Right ventricle myocardium inferior (tissue), 1 donor: ENCODE data around the gene MACROD2. TPM values are rescaled to one million over a fixed set of nuclear protein-coding genes. Genes with fewer than 3 reads are reported as not detected.
"Not testable (repeated sequence)": the region's sequence is repeated elsewhere in the genome, so short reads cannot be mapped to it uniquely, and the experiment has no call there.

Source experiments
- ATAC-seq: fragments of 200-7000 bp; cut with Tn5 transposase; one replicate; pipeline ENCODE4 v1.9.1; 2020; ENCODE audit warnings: mild to moderate bottlenecking, moderate library complexity
- DNase-seq: peaks from one replicate; pipeline ENCODE4 v3.0.0; 2021; ENCODE audit errors: missing footprints
- intact Hi-C: fragments of 100-400 bp; cut with DNase I; formaldehyde crosslinking; loops from one replicate; pipeline ENCODE4 v1.11.0; 2022
- total RNA-seq: library from RNA; stranded (reverse); fragmentation: NEBNext Ultra II Directional; extraction: Animal tissue kit (Norgen Biotek cat#: 25700); gene quantifications from one replicate; pipeline ENCODE4 v1.2.1, GENCODE V29; 2021
- donor health status: DM: no; HTN: yes; CAD: no; lungs with severe emphysema.

The MACROD2 gene
- total RNA-seq, 1 donor from 2014 or later = 5.0 TPM

DNA sequence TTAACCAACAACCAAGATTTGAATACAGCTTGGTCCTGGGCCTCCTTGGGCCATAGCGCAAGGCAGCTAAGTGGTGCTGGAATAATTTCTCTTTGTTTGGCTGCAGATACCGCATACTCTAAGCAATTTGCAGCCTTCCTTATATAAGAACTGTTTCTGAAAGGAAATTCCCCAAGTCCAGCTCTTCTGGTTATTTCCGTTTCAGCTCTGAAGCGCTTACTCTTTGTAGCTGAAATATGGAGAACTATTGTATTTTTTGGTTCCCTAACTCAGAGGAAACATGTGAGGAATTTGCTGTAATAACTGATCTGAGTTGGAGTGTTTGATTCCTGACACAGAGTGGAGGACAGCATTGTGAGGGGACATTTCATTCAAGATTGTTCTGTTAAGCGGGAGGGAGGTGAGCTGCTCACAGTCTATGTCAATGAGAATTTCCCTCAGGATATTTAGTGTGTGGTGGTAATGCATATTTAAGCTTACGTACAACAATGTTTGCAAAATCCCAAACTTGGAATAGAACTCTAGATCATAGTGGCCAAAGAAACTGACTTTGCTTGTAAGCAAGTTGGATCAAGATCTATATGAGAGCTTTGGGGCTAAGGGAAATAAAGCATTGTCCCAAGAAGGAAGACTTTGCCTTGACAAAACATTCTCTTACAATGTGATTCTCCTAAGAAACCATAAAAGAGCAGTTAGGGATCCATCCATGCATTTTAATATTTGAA, 918.7 kb downstream of the MACROD2 start:
- ATAC-seq (no peak), DNase-seq (no peak)
- intact Hi-C loops = no loop called here

DNA sequence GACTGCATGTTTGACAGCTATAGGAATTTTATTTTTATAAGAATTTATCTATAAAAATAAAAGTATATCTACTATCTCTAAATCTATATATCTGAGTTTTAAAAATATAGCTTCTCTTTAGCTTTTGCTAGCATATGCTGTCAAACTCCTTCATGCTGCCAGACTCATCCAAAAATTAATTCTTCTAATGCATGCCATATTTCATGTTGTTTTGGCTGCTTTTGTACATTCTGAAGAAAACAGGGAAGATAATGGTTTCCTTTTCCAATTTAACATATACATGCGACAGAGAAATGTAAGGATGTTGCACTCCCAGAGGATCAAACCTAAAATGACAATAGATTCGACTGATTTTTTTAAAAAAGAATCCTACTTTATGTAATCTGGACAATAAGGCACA, 919.3 kb downstream of the MACROD2 start:
- DNase-seq = no peak
- intact Hi-C loops = no loop called here
- no peak for ATAC-seq

DNA sequence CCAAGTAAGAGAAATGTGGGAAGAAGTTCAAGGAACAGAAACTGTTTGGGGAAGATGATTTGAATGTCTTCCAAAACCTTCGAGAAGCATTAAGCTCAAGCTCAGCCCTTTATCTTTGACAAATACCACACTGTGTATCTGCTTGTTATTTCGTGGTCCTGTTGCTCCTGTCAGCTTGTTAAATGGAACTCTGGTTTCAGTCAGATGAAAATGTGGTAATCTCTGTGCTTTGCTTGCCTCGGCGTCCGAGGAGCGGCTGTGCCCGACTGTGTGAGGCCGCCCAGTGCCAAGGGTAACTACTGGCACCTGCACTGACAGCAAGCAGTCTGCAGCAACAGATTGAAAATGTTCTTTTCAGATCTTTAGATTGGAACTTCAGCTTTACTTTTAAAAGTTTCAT, 920.0 kb downstream of the MACROD2 start:
- ATAC-seq (no peak), DNase-seq (no peak)
- intact Hi-C loops = no loop called here

DNA sequence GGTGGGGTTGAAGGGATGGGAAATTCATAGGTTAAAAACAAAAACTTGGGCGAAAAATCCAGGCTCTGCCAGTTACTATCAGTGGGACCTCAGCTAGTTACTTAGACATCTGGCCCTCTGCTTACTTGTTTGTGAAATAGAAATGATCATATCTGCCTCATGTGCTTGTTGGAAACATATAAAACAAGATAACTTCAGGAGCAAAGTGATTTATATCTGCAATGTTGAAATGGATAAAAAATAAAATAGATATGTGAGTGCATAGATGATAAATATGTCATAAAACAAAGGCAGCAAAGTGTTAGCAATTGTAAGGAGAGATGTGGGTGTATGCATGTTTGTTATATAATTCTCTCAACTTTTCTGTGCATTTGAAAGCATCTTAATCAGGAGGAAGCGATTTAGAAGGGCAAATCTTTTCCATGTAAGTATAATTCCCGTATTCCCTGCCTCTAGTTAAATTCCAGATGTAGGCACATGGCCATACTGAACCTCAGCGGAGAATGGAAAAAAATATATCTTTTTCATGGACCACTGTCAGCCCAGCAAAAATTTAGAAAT, 921.1 kb downstream of the MACROD2 start:
- DNase-seq (no peak), ATAC-seq (no peak)
- intact Hi-C loops = no loop called here

DNA sequence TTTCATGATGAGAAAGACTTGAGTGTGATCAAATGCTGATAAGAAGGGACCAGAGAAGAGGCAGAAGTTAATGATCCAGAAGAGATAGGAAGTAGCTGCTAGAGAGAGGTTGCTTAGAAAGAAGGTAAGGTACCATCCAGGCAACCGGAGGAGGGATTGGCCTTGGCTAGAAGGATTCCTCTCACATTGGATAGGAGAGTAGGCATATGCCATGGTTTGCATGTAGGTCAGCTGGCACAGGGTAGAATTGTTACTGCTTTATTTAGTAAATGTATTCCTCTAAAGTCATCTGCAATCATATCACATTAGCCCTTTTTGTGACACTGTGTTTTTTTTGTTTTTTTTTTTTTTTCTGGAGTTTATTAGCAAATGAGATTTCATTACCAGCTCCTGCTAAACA, 923.0 kb downstream of the MACROD2 start:
- intact Hi-C loops = no loop called here
- DNase-seq (no peak), ATAC-seq (no peak)

DNA sequence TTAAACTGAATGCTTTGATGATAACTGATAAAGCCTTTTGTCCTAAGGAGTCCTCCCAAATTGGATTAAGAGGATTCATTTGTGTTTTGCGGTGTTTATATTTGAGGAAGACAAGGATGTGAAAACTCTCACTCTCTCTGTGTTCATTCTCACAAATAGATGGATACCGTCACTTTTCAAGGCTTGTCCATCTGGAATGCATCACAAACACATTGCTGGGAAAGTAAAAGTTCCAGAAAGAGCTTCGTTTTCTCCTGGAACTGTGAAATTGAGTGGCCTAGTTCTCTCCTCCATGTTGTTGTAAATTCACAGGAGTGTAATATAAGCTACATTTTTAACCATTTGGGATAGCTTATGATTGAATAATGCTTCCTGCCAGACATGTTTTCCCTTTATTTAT, 923.7 kb downstream of the MACROD2 start:
- DNase-seq (no peak), ATAC-seq (no peak)
- intact Hi-C loops = no loop called here

DNA sequence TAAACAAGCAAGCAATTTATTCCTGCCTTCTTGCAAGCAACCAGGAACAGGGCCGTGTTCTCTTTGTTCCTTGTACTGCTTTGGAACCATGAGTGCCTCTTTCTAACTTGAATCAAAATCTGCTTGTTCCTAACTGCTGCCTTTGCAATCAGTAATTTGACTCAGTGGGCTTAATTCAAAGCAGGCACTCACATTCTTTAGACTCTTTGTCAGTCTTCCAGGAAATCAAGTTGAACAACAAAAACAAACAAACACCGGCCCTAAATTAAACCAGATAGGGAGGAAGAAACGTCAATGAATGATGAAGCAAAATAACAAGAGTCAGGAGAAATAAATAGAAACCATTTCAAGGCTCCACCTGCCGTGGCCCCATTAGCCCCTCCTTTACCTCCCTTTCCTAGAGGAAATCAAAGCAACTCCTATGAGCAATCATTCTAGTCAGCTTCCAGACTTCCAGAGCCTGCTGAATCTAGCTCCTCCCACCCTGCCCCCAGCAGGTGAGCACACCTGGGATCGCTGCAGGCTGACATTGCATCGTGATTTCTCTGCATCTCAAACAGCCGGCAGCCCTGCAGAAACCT, 924.3 kb downstream of the MACROD2 start:
- ATAC-seq (no peak), DNase-seq (no peak)
- intact Hi-C loops = no loop called here

DNA sequence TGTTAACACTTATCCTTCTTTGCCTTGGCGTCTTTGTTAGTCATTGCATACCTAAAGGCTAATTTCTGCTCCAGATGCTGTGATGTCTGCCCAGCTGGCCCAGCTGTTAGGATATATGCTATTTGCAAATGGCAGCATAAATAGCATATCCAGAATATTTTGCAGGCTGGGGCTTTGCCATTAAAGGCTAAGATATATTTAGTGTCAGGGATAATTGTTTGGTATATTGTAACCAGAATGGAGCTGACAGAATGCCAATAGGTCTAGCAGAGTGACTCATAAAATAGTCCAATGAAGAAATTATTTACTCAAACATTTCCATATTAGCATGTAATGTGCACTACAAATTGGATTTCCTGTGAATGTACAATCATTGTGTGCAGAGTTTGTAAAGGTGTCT, 926.2 kb downstream of the MACROD2 start:
- intact Hi-C loops = no loop called here
- DNase-seq (no peak), ATAC-seq (no peak)

DNA sequence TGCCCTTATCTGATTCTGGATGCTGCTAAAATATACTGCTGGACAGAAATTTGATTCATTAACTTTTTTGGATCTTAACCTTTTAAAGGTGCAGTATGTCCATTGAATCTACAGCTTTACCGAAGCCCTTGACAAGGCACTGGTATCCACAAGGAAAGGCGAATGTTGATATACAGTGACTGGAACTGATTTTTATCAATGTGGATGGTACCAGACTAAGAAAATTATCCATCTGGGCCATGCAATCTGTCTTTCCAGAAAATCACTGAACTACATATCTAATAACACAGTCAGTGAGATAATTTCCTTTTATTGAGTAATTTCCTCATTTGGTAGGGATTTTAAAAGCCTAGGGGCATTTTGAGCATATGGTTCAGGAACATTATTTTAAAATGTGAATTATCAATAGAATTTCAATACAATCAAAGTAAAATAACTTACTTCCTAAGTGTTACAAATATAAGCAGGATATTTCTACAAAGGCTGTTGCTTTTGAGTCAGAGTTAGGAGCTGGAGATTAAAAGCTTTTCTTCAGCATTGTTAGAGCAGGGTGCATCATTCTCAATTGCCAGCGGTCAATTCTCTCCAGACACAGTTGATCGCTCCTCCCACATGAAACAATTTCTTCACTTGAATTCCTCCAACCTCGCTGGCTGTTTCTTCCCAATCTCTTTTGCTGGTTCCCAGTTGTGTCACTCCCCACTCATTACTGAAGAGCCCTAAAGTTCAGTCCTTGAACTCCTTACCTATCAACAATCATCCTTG, 927.4 kb downstream of the MACROD2 start:
- intact Hi-C loops = no loop called here
- ATAC-seq (no peak), DNase-seq (no peak)

DNA sequence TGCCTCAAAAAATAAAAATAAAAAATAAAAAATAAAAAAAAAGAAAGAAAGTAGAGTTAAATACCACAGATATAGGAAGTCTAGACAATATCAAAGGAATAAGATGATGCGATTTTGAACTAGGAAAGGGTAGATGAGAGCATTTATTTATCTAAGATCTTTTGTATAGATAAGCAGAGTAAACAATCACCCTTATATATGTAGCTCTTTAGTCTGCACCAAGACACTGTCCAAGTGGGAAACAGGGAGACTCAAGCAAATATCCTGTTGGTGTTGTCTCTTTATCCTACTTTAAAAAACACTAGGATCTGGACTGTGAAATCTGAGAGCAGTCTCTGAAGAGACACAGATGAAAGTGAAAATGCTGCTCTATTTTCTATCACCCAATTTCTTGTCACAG, 929.1 kb downstream of the MACROD2 start:
- DNase-seq (no peak), ATAC-seq (no peak)
- intact Hi-C loops = no loop called here

DNA sequence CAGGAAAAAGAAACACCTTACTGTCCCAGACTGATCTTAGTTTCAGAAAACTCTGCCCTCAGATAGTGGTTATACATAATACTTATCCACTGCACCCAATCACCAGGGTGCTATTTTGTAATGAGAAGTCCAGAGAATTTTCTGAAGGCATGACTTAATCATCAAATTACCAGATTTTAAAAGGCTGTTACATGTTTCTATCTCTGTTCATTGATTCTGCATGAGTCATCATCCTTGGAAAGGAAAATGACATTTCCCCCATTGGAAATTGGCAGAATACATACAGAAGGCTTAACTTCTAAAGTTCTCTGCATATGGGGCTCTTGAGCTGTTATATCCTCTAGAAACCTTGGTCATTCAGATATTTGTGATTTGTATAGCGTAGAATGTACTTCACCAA, 930.0 kb downstream of the MACROD2 start:
- DNase-seq (no peak), ATAC-seq (no peak)
- intact Hi-C loops = no loop called here

DNA sequence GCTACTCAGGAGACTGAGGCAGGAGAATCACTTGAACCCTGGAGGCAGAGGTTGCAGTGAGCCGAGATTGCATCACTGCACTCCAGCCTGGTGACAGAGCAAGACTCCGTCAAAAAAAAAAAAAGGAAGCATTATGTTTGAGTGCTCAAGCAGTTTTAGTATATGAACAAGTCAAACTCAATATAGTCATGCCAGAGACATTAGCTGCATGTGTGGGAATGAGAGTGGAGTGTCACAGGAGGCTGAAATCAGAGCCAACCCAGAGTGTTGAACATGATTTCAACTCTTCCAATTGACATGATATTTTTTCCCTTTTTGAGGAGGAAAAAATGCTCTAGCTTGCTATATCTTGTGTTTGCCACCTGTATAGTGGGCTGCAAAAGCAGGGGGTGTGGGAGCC, 931.1 kb downstream of the MACROD2 start:
- ATAC-seq, DNase-seq, intact Hi-C loops: not testable (repeated sequence)

DNA sequence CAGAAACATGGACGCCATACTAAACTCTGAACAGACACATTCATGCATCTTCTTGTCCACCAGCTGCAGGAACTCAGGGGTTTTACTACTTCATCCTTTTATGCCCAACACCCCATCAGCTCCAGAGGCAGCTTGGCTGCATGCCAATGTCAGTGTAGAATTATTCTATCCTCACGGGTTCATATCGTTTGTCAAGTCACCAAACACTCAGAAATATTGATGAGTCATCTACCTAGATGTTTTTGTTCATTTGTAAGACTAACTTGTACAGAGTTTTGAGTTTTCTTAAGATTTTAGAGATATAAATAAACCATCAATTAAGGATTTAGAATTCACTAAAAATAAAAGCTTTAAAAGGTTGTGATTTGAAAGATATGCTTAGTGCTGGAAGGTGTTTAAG, 932.8 kb downstream of the MACROD2 start:
- ATAC-seq = no peak
- intact Hi-C loops = no loop called here
- no peak for DNase-seq

DNA sequence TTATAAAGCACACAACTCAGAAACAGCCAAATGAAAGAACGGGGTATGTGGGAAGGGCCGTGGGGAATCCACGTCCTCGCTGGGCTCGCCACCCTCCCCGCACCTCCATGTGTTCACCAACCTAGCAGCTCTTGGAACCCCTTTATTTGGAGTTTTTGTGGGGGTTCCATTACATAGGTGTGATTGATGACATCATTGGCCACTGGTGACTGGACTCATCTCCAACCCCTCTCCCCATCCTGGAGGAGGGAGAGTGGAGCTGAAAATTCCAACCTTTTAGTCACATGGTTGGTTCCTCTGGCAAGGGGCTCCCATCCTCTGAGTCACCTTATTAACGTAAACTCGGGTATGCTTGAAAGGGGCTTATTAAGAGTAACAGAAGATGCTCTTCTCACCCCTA, 934.1 kb downstream of the MACROD2 start:
- no peak for ATAC-seq

DNA sequence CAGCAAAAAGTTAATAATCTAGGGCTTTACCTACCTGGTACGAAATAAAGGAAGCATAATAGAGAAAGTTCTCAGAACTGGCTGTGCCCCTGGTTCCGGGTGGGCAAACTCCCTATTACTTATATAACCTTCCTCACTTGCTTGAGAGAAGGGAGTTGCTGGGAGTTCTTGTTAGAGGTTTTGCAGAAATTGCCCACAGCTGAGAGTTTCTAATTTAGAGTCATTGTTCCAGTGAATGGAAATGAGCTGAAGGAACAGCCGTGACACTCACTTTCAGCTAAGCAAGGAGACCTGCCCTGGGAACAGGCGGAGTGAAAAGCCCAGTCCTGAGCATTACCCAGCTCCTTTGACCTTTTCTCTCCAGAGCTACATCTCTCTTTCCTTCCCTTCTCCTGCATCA, 936.7 kb downstream of the MACROD2 start:
- DNase-seq (no peak), ATAC-seq (no peak)
- intact Hi-C loops = loop anchor here (10.0 kb wide), 1 partner anchor 47 kb away; no protein-coding TSS in a partner anchor

More for the DNA sequence above, 934.1 kb downstream of the MACROD2 start:
- no peak for DNase-seq
- intact Hi-C loops = no loop called here

DNA sequence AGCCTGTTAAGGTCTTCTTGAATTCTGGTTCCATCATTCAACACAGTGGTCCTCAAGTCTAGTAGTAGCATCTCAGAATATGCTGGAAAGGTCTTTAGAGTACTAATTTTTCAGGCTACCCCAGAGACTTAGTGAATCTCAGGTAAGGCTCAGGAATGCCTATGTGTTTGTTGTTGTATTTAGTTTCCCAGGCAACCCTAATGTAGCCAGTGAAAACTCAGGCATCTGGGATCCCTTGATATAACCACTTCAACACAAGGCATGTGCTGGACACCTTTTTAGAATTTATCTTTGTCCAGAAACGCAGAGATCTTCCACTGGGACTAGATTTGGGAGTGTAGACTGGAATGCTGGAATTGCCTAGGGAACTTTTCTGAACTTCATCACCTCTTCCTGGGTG, 940.0 kb downstream of the MACROD2 start:
- intact Hi-C loops = loop anchor here (10.0 kb wide), 1 partner anchor 50 kb away; no protein-coding TSS in a partner anchor
- no peak for ATAC-seq
- no peak for DNase-seq

DNA sequence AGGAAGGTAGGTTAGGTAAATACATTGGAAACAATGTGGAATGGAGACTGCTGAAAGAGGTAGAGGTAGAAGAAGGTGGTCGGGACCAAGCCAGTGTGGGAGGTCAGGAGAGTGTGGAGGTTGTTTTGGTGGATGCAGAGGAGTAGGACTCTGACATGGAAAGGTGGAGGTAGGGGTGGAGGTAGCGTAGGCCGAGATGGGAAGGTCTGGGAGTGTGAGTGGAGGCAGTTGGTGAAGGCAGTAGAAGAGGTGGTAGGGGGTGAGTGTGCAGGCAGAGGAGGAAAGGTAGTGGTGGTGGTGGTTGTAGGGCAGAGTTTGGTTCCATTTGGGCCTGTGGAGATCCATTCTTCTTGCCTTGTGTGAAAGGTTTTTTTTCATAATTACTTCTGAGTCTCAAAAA, 941.7 kb downstream of the MACROD2 start:
- no peak for ATAC-seq
- DNase-seq = no peak
- intact Hi-C loops = loop anchor here (10.0 kb wide), 1 partner anchor 52 kb away; no protein-coding TSS in a partner anchor

DNA sequence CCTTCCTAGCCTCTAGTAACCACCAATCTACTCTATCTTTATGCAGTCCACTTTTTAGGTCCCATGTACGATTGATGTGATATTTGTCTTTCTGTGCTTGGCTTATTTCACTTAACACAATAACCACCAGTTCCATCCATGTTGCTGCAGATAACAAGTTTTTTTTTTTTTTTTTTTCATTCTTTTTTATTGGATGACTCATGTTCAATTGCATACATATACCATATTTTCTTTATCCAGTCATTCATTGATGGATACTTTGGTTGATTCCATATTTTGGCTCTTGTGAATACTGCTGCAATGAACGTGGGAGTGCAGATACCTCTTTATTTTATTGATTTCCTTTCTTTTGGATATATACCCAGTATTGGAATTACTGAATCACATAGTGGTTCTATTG, 942.5 kb downstream of the MACROD2 start:
- DNase-seq (no peak), ATAC-seq (no peak)
- intact Hi-C loops = loop anchor here (10.0 kb wide), 1 partner anchor 53 kb away; no protein-coding TSS in a partner anchor

DNA sequence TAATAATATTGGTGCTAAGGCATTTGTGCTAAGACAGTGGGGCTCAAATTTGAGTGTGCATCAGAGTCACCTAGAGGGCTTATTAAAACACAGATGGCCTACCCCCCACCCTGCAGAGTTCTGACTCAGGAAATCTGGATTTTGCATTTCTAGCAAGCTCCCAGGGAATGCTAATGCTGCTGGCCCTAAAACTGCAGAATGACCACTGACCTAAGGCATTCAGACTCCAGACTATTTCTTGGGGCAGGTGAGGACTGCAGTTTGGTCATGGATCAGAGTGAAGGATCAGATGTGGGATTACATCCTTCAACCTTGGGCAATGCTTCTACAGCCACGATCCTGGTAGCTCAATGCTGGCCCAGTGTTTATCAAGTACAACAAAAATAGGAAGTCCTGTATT, 952.2 kb downstream of the MACROD2 start:
- intact Hi-C loops = no loop called here
- ATAC-seq (no peak), DNase-seq (no peak)

DNA sequence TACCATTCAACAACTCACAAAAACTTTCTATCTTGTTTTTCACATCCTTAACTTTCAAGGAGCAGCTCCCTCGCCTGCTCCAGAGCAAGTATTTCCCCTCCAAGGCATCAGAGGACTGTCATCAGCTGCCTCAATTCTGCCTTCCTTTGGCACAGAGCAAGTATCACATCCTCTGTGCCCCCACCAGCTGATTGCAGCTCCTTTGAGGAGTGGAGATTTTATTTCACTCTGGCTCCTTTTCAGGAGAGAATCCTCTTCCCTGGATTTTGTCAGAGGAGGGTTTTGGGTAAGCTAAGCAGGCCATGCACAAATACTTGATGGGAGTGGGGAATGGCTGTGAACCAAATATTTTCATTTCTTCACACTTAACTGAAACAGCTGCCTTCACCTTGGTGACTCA, 952.6 kb downstream of the MACROD2 start:
- ATAC-seq = no peak
- intact Hi-C loops = no loop called here
- DNase-seq = no peak
